ENCODE measurements around the gene OR10H1.
"Not testable (repeated sequence)": the region's sequence is repeated elsewhere in the genome, so short reads cannot be mapped to it uniquely, and the experiment has no call there.

OR10H1 gene

GRCh38 chr19:15828611-15829305 lies 13.3 kb upstream of the OR10H1 start:
- not testable (repeated sequence) for DNase-seq (ENCODE audit: low read depth in 2 of 2)

- DNase-seq (ENCODE audit: low read depth in 2 of 2): no peak
These were observed 12.7 kb upstream of the OR10H1 start for GRCh38 chr19:15828121-15828610.

GRCh38 chr19:15825753-15826152 lies 10.3 kb upstream of the OR10H1 start:
- no peak for DNase-seq (ENCODE audit: low read depth in 2 of 2)

DNA sequence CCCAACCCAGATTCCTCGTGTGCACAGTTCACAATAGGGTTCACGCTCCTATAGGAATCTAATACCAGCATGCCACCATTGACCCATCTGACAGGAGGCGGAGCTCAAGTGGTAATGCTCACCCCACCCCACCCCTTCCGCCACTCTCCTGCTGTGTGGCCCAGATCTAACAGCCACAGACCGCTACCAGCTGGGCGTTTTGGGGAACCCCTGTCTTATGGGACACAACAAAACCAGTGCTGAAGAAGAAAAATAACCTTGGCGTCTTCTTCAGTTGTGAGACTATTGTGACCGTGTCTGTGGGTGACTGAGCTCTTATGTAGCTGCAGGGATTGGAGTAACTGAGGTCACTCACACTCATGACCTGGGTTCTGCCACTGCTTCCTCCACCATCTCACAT lies 5.2 kb upstream of the OR10H1 start:
- DNase-seq (ENCODE audit: low read depth in 2 of 2): no peak

GRCh38 chr19:15813916-15814315 lies 1.5 kb downstream of the OR10H1 start:
- DNase-seq (ENCODE audit: low read depth in 2 of 2): no peak

- peak in 1 of 2 donors; percentile 0 for DNase-seq (ENCODE audit: low read depth in 2 of 2)
These were observed 3.3 kb downstream of the OR10H1 start for GRCh38 chr19:15812060-15812722.

GRCh38 chr19:15811476-15811875 lies 4.0 kb downstream of the OR10H1 start:
- no peak for DNase-seq (ENCODE audit: low read depth in 2 of 2)

DNA sequence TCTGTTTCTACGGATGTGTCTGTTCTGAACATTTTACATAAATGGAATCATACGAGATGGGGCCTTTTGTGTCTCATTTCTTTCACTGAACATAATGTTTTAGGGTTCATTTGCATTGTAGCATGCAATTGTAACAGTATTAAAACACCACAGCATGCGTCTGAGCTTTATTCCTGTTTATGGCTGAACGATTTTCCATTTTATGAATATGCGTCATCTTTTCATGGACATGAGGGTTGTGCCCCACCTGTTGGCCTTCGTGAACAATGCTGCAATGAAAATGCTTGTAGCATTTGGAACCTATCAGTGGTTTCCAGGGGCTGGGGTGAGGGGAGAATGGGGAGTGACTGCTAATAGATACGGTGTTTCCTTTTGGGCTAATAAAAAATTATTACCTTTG lies 5.1 kb downstream of the OR10H1 start:
- no peak for DNase-seq (ENCODE audit: low read depth in 2 of 2)

GRCh38 chr19:15794279-15794678 lies 21.2 kb downstream of the OR10H1 start:
- not testable (repeated sequence) for DNase-seq (ENCODE audit: low read depth in 2 of 2)

DNA sequence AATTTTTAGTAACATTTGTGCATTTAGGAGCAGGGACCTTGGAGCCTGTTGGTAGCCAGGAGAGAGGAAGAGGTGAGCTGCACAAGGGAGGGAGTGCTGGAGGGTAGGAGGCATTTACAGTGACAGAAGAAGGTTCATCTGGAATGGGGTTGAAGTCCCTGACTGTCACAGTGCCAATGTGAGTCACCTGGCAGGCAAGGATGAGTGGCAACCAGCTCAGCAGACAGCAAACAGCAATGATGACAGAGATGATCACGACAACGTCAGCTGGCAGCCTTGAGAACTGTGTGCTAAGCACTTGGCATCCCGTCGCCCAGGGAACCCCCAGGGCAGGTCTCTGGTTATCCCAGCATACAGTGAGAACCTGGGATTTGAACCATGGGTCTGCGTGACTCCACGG lies 25.4 kb downstream of the OR10H1 start:
- no peak for DNase-seq (ENCODE audit: low read depth in 2 of 2)

DNA sequence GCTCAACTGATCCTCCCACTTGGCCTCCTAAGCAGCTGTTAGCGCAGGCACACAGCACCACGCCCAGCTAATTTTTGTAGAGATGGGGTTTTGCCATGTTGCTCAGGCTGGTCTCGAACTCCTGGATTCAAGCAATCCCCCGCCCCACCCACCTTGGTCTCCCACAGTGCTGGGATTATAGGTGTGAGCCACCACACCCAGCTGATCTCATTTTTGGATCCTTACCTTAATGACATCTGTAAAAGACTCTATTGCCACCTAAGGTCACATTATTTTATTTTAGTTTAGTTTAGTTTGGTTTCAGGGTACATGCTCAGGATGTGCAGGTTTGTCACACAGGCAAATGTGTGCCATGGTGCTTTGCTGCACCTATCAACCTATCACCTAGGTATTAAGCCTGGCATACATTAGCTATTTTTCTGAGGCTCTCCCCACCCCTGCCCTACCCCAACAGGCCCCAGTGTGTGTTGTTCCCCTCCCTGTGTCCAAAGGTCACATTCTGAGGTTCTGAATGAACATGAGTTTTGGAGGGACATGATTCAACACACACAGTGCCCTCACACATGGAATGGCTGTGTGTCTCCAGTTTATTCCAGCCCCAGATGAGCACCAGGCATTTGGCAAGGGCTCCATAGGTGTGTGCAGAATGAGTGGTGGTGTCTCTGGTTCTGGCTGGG lies 26.7 kb downstream of the OR10H1 start:
- no peak for DNase-seq (ENCODE audit: low read depth in 2 of 2)

- no peak for DNase-seq (ENCODE audit: low read depth in 2 of 2)
These were observed 27.8 kb downstream of the OR10H1 start, which contains the start of gene OR10H5 for GRCh38 chr19:15787611-15788155. Gene OR10H5, plus strand, starts transcription at chr19:15787661. Its CDS starts 6,388 bp downstream, at chr19:15794049.

DNA sequence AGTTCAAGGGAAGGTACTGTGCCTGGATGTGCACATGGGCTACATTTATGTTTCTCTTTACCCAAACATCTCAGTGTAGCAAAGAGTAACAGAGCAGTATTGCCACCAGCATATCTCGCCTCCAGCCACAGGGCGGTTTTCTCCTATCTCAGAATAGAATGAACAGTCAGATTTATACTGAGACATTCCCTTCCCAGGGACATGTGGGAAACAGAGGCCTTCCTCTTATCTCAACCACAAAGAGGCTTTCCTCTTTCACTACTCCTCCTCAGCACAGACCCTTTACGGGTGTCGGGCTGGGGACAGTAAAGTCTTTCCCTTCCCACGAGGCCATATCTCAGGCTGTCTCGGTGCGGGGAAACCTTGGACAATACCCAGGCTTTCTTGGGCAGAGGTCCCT lies 32.6 kb downstream of the OR10H1 start:
- not testable (repeated sequence) for DNase-seq (ENCODE audit: low read depth in 2 of 2)

- DNase-seq (ENCODE audit: low read depth in 2 of 2): no peak
These were observed 33.3 kb downstream of the OR10H1 start for GRCh38 chr19:15782211-15782610.

- DNase-seq (ENCODE audit: low read depth in 2 of 2): no peak
These were observed 33.8 kb downstream of the OR10H1 start for GRCh38 chr19:15781661-15782060.

GRCh38 chr19:15780610-15781418 lies 34.6 kb downstream of the OR10H1 start:
- no peak for DNase-seq (ENCODE audit: low read depth in 2 of 2)

DNA sequence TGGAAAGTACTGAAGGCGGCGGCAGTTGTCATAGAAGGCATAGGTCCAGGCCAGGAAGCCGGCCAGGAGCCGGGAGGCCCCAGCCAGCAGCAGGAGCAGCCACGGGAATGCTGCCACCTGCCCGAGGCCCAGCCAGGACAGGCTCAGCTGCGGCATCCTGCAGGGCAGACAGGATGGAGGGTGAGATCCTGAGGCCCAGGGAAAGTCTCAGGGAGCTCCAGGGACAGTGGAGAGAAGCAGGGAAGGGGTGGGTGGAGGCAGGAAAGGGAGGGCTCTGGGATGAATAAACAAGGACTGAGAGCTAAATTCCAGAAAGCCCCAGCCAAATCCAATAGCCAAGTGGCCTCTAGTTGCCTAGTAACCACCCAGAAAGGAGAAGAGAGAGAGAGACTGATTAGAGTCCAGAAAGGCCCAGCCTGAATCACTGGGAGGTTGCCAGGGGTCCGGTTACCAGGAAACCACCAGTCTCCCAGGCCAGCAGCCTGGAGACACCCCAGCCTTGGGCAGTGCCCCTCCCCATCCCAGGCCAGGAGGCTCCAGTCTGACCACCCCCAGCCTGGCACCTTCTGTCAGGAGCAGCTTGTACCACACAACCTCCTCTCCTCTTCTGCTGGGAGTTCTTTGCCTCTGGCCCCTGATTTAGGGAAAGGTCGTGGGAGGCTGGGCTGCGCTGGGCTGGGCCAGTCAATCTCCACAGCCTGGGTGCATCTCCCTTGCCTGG lies 35.5 kb downstream of the OR10H1 start:
- no peak for DNase-seq (ENCODE audit: low read depth in 2 of 2)

DNA sequence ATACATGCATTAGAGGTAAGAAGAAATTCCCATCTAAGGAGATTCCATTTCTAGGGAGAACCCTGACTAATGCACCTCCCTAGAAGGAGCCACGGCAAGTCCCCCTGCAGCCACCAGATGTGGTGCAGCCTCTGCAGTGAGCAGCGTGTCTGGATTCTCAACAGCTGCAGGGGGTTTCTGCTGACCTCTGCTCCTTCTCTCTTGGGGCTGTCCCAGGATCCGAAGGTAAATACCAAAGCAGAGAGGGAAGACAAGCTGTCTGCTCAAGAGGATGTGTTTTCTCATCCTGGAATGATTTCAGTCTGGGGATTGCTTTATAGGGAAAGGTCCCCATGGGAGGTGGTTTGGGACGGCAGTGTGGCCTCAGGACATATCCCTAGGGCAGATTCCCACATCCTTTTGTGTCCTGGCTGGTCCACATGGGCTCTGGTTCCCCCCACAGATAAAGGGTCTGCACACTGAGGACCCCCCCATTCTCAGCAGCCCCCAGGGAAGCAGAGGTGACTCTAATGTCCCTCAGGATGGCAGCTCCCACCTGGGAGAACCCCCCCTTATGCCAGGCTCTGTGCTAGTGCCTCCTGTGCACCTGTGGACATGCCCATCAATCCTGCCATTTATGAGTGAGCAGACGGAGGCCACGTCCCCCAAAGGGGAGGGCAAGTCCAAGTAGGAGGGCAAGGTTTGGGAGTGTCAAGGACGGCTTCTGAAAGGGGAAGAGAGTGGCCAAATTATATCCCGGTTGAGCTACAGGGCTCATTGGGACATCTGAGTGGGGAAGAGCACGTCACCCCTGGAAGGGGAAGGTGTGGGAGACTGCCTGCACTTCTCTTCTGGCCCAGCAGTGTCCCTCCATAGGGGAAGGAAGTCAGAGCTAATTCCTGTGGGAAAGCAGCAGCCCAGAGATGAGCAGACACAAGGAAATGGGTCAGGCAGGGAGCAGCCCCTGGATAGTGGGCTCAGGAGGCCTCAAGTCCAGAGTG lies 38.2 kb downstream of the OR10H1 start:
- DNase-seq (ENCODE audit: low read depth in 2 of 2): no peak

- DNase-seq (ENCODE audit: low read depth in 2 of 2): no peak
These were observed 39.2 kb downstream of the OR10H1 start for GRCh38 chr19:15776264-15776663.

DNA sequence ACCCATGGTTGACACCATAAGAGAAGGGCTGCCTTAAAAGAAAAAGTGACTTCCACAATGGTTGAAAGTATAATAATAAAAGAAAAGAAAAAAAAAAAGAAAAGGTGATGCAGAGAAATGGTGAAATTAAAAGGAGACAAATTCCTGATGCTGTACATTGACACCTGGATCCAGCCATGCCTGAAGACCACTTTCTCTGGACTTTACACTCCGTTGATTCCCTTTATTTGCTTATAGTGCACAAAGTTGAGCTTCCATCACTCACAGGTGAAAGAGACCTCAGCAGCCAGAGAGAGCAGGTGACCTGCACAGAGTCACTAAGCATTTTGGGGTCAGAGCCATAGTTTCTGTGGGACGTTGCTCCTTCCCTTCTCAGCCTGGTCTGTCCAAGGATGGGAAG lies 40.2 kb downstream of the OR10H1 start:
- DNase-seq (ENCODE audit: low read depth in 2 of 2): no peak
